Memory B cell (primary cell): Measurements from ENCODE around the gene SRGAP1.

ENCODE experiments used
- ATAC-seq: fragments of 150-1000 bp; cut with Tn5 transposase; 2 replicates; pipeline ENCODE4 v1.10.0; 2021; ENCODE audit warnings: low read depth, mild to moderate bottlenecking, moderate library complexity
- DNase-seq, 2 donors: peaks; one replicate each; pipeline ENCODE4 v3.0.0; 2022; ENCODE audit warnings: low spot score in 2 of 2
- H3K27ac Mint-ChIP-seq: one replicate; pipeline ENCODE4 v1.8.0; 2022; ENCODE audit warnings: mild to moderate bottlenecking, moderate library complexity, mixed read lengths
- H3K27me3 Mint-ChIP-seq: one replicate; pipeline ENCODE4 v1.8.0; 2022; ENCODE audit warnings: mixed read lengths
- H3K36me3 Mint-ChIP-seq: one replicate; pipeline ENCODE4 v1.8.0; 2022; ENCODE audit warnings: mild to moderate bottlenecking, mixed read lengths
- H3K4me1 Mint-ChIP-seq: one replicate; pipeline ENCODE4 v1.8.0; 2022; ENCODE audit warnings: mixed read lengths
- H3K4me3 Mint-ChIP-seq: one replicate; pipeline ENCODE4 v1.8.0; 2022; ENCODE audit warnings: mild to moderate bottlenecking, moderate library complexity, mixed read lengths
- H3K9me3 Mint-ChIP-seq: one replicate; pipeline ENCODE4 v1.8.0; 2022; ENCODE audit warnings: mixed read lengths

Gene SRGAP1

GRCh38 chr12:63894132-63894531 lies 49.6 kb downstream of the SRGAP1 start:
- no peaks in the 10 kb centered on the region for H3K9me3 Mint-ChIP-seq
- no peak overlapping the region for H3K4me3 Mint-ChIP-seq
- ATAC-seq (no peak), DNase-seq (no peak)
- H3K27me3 Mint-ChIP-seq, result peaks cover 9% of the 10 kb centered on the region
- H3K36me3 Mint-ChIP-seq, result no peaks in the 10 kb centered on the region
- H3K4me1 Mint-ChIP-seq, result no peaks in the 10 kb centered on the region
- no peak overlapping the region for H3K27ac Mint-ChIP-seq

- Mint-ChIP-seq H3K27ac (no peak overlapping the region), H3K4me1 (no peaks in the 10 kb centered on the region), H3K4me3 (no peak overlapping the region), H3K9me3 (no peaks in the 10 kb centered on the region), H3K36me3 (no peaks in the 10 kb centered on the region), H3K27me3 (peaks cover 8% of the 10 kb centered on the region)
- no peak for DNase-seq
- no peak for ATAC-seq
These were observed 51.3 kb downstream of the SRGAP1 start for GRCh38 chr12:63895841-63896240.

- Mint-ChIP-seq H3K27ac (no peak overlapping the region), H3K4me3 (no peak overlapping the region), H3K4me1 (no peaks in the 10 kb centered on the region), H3K27me3 (peaks cover 5% of the 10 kb centered on the region), H3K36me3 (no peaks in the 10 kb centered on the region), H3K9me3 (no peaks in the 10 kb centered on the region)
- ATAC-seq, result no peak
- DNase-seq, result no peak
These were observed 53.4 kb downstream of the SRGAP1 start for GRCh38 chr12:63897931-63898330.

- Mint-ChIP-seq H3K4me1 (no peaks in the 10 kb centered on the region), H3K36me3 (no peaks in the 10 kb centered on the region), H3K27me3 (peaks cover 5% of the 10 kb centered on the region), H3K4me3 (no peak overlapping the region), H3K9me3 (no peaks in the 10 kb centered on the region), H3K27ac (no peak overlapping the region)
- DNase-seq, result no peak
- ATAC-seq, result no peak
These were observed 54.4 kb downstream of the SRGAP1 start for GRCh38 chr12:63898764-63899337.

- Mint-ChIP-seq H3K9me3 (no peaks in the 10 kb centered on the region), H3K4me3 (no peak overlapping the region), H3K4me1 (no peaks in the 10 kb centered on the region), H3K27me3 (peaks cover 7% of the 10 kb centered on the region), H3K36me3 (no peaks in the 10 kb centered on the region), H3K27ac (no peak overlapping the region)
- DNase-seq, result no peak
- ATAC-seq, result no peak
These were observed 54.9 kb downstream of the SRGAP1 start for GRCh38 chr12:63899396-63899795.

GRCh38 chr12:63900922-63901793 lies 56.7 kb downstream of the SRGAP1 start:
- Mint-ChIP-seq H3K9me3 (no peaks in the 10 kb centered on the region), H3K27ac (no peak overlapping the region), H3K36me3 (no peaks in the 10 kb centered on the region), H3K27me3 (peaks cover 4% of the 10 kb centered on the region), H3K4me3 (no peak overlapping the region), H3K4me1 (no peaks in the 10 kb centered on the region)
- DNase-seq, result no peak
- ATAC-seq, result no peak

GRCh38 chr12:63904653-63905052 lies 60.2 kb downstream of the SRGAP1 start:
- H3K36me3 Mint-ChIP-seq, result no peaks in the 10 kb centered on the region
- H3K27me3 Mint-ChIP-seq, result peaks cover 4% of the 10 kb centered on the region
- DNase-seq, result no peak
- no peaks in the 10 kb centered on the region for H3K4me1 Mint-ChIP-seq
- no peak for ATAC-seq
- peaks cover 2% of the 10 kb centered on the region for H3K9me3 Mint-ChIP-seq
- no peak overlapping the region for H3K4me3 Mint-ChIP-seq
- no peak overlapping the region for H3K27ac Mint-ChIP-seq

GRCh38 chr12:63905544-63905943 lies 61.0 kb downstream of the SRGAP1 start:
- Mint-ChIP-seq H3K36me3 (no peaks in the 10 kb centered on the region), H3K27ac (no peak overlapping the region), H3K4me3 (no peak overlapping the region), H3K27me3 (peaks cover 5% of the 10 kb centered on the region), H3K9me3 (peaks cover 2% of the 10 kb centered on the region), H3K4me1 (no peaks in the 10 kb centered on the region)
- no peak for ATAC-seq
- no peak for DNase-seq

- ATAC-seq (no peak), DNase-seq (no peak)
- no peaks in the 10 kb centered on the region for H3K4me1 Mint-ChIP-seq
- H3K4me3 Mint-ChIP-seq, result no peak overlapping the region
- H3K27ac Mint-ChIP-seq, result no peak overlapping the region
- H3K27me3 Mint-ChIP-seq, result peaks cover 4% of the 10 kb centered on the region
- H3K36me3 Mint-ChIP-seq, result no peaks in the 10 kb centered on the region
- H3K9me3 Mint-ChIP-seq, result peaks cover 2% of the 10 kb centered on the region
These were observed 62.4 kb downstream of the SRGAP1 start for GRCh38 chr12:63906876-63907275.

- DNase-seq (no peak), ATAC-seq (no peak)
- no peak overlapping the region for H3K4me3 Mint-ChIP-seq
- no peak overlapping the region for H3K27ac Mint-ChIP-seq
- H3K9me3 Mint-ChIP-seq, result peaks cover 2% of the 10 kb centered on the region
- no peaks in the 10 kb centered on the region for H3K4me1 Mint-ChIP-seq
- H3K27me3 Mint-ChIP-seq, result peaks cover 4% of the 10 kb centered on the region
- no peaks in the 10 kb centered on the region for H3K36me3 Mint-ChIP-seq
These were observed 63.1 kb downstream of the SRGAP1 start for GRCh38 chr12:63907561-63907960.

GRCh38 chr12:63909746-63910145 lies 65.2 kb downstream of the SRGAP1 start:
- no peak overlapping the region for H3K4me3 Mint-ChIP-seq
- H3K36me3 Mint-ChIP-seq, result no peaks in the 10 kb centered on the region
- H3K4me1 Mint-ChIP-seq, result no peaks in the 10 kb centered on the region
- peaks cover 2% of the 10 kb centered on the region for H3K27me3 Mint-ChIP-seq
- DNase-seq (no peak), ATAC-seq (no peak)
- H3K9me3 Mint-ChIP-seq, result peaks cover 2% of the 10 kb centered on the region
- H3K27ac Mint-ChIP-seq, result no peak overlapping the region

- ATAC-seq (no peak), DNase-seq (no peak)
- H3K9me3 Mint-ChIP-seq, result peaks cover 2% of the 10 kb centered on the region
- no peaks in the 10 kb centered on the region for H3K36me3 Mint-ChIP-seq
- no peak overlapping the region for H3K27ac Mint-ChIP-seq
- H3K4me3 Mint-ChIP-seq, result no peak overlapping the region
- peaks cover 2% of the 10 kb centered on the region for H3K27me3 Mint-ChIP-seq
- H3K4me1 Mint-ChIP-seq, result peaks cover 1% of the 10 kb centered on the region
These were observed 66.8 kb downstream of the SRGAP1 start for GRCh38 chr12:63911341-63911740.

GRCh38 chr12:63912651-63913050 lies 68.2 kb downstream of the SRGAP1 start:
- no peak for ATAC-seq
- Mint-ChIP-seq H3K27ac (no peak overlapping the region), H3K4me1 (peaks cover 6% of the 10 kb centered on the region), H3K27me3 (peaks cover 2% of the 10 kb centered on the region), H3K4me3 (no peak overlapping the region), H3K36me3 (no peaks in the 10 kb centered on the region), H3K9me3 (no peaks in the 10 kb centered on the region)
- no peak for DNase-seq

GRCh38 chr12:63913929-63914328 lies 69.4 kb downstream of the SRGAP1 start:
- Mint-ChIP-seq H3K27me3 (peaks cover 2% of the 10 kb centered on the region), H3K9me3 (no peaks in the 10 kb centered on the region), H3K4me3 (no peak overlapping the region), H3K4me1 (peaks cover 6% of the 10 kb centered on the region), H3K36me3 (no peaks in the 10 kb centered on the region), H3K27ac (no peak overlapping the region)
- no peak for DNase-seq
- no peak for ATAC-seq
